Activated CD4-positive, alpha-beta T cell treated with anti-CD3 and anti-CD28 coated beads, Interleukin-2, amount 50 U/mL, for 16 hours (primary cell): Measurements from ENCODE around the gene TNFRSF1B.
"Not testable (repeated sequence)": the region's sequence is repeated elsewhere in the genome, so short reads cannot be mapped to it uniquely, and the experiment has no call there.

Source experiments
- DNase-seq: peaks from one replicate; pipeline ENCODE4 v3.0.0-alpha.2; 2020

TNFRSF1B gene

GRCh38 chr1:12224092-12224491 is 57.3 kb downstream of the TNFRSF1B start:
- not testable (repeated sequence) for DNase-seq

- no peak for DNase-seq
Measured at GRCh38 chr1:12228979-12229378, 62.2 kb downstream of the TNFRSF1B start.

- DNase-seq, result no peak
Measured at GRCh38 chr1:12229386-12229834, 62.6 kb downstream of the TNFRSF1B start.

- DNase-seq, result peak; percentile 86
Measured at GRCh38 chr1:12229835-12230548, 63.2 kb downstream of the TNFRSF1B start, which contains the start of gene VPS13D. Gene VPS13D, plus strand, starts transcription at chr1:12230030. Its CDS starts 4,237 bp downstream, at chr1:12234267.

- DNase-seq, result no peak
Measured at GRCh38 chr1:12230549-12231275, 63.9 kb downstream of the TNFRSF1B start.

GRCh38 chr1:12231276-12231595 is 64.4 kb downstream of the TNFRSF1B start:
- no peak for DNase-seq

- DNase-seq, result no peak
Measured at GRCh38 chr1:12232221-12232620, 65.4 kb downstream of the TNFRSF1B start.

GRCh38 chr1:12244078-12244477 is 77.3 kb downstream of the TNFRSF1B start:
- DNase-seq, result peak; percentile 19

- DNase-seq, result no peak
Measured at GRCh38 chr1:12244585-12244984, 77.8 kb downstream of the TNFRSF1B start.

GRCh38 chr1:12245116-12245515 is 78.3 kb downstream of the TNFRSF1B start:
- DNase-seq, result no peak

- DNase-seq, result no peak
Measured at GRCh38 chr1:12245733-12246132, 78.9 kb downstream of the TNFRSF1B start.

- no peak for DNase-seq
Measured at GRCh38 chr1:12246584-12246983, 79.8 kb downstream of the TNFRSF1B start.

- DNase-seq, result no peak
Measured at GRCh38 chr1:12249181-12249580, 82.4 kb downstream of the TNFRSF1B start.

GRCh38 chr1:12249748-12250147 is 83.0 kb downstream of the TNFRSF1B start:
- no peak for DNase-seq

- no peak for DNase-seq
Measured at GRCh38 chr1:12251442-12251841, 84.7 kb downstream of the TNFRSF1B start.

GRCh38 chr1:12255913-12256312 is 89.1 kb downstream of the TNFRSF1B start:
- DNase-seq, result no peak

- DNase-seq, result no peak
Measured at GRCh38 chr1:12258272-12258671, 91.5 kb downstream of the TNFRSF1B start.
